GM21529 (cell line): ENCODE measurements around the gene DERL3.

ENCODE experiments used
- ATAC-seq: cut with Tn5 transposase; IDR thresholded peaks from one replicate; pipeline ENCODE4 v1.9.1; 2021; ENCODE audit not compliant: unreplicated experiment

DERL3 gene

GRCh38 chr22:23847991-23848864 lies 9.4 kb upstream of the DERL3 start:
- ATAC-seq = no peak

GRCh38 chr22:23847310-23847920 lies 8.6 kb upstream of the DERL3 start:
- no peak for ATAC-seq

GRCh38 chr22:23846081-23846469 lies 7.3 kb upstream of the DERL3 start:
- no peak for ATAC-seq

DNA sequence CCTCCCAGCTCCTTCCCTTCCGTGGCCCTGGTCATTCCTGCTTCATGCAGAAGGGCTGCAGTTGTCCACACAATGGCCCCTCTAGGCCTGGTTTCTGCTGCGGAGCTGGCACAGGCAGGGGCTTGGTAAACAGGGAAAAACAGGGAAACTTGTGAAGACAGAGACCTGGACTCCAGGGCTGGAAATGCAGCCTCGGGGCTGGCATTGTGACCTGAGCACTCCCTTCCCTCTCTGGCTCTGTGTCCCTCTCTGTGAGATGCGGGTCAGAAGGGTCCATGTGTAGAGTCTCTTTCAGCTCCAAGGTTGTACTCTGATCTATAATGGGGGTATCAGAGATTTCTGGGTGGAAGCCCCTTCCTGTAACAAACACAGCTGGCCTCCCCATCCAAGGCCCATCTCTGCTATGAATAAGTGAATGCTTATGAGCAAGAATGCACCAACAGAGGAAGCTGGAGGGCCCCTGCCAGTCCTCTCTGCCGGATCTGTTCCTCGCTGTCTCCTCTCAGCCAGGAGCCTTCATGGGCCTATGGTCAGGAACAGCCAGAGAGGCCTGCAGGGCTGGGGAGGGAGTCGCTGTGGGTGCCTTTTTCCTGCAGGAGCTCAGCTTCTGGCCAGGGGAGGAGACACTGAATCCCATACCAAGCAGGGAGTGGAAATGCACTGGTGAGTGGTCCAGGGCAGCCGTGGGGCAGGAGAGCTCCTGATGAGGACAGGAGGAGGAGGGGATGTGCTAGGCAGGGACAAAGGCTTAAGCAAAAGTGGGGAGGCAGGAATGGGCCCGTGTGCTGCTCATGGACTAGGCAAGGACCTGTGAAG lies 6.7 kb upstream of the DERL3 start:
- no peak for ATAC-seq

GRCh38 chr22:23844739-23845202 lies 6.0 kb upstream of the DERL3 start:
- ATAC-seq = peak; percentile 5

DNA sequence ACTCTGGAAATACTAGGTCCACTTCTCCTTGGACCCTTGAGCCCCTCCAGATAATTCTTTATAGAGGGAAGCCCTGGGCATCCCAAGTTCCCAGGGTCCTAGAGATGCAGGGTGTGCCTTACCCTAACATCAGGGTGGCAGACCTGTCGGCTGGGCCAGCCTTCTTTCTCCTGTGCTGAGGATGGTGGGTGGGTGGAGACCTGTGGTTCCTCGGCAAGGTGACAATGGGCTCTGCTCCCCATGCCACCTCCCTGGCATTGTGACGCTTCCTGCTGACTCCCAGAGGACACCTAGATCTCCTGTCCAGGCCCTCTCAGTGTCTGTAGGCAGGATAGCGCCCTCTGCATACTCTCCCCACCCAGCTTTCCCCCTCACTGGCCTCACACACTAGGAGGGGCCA lies 3.8 kb upstream of the DERL3 start:
- no peak for ATAC-seq

DNA sequence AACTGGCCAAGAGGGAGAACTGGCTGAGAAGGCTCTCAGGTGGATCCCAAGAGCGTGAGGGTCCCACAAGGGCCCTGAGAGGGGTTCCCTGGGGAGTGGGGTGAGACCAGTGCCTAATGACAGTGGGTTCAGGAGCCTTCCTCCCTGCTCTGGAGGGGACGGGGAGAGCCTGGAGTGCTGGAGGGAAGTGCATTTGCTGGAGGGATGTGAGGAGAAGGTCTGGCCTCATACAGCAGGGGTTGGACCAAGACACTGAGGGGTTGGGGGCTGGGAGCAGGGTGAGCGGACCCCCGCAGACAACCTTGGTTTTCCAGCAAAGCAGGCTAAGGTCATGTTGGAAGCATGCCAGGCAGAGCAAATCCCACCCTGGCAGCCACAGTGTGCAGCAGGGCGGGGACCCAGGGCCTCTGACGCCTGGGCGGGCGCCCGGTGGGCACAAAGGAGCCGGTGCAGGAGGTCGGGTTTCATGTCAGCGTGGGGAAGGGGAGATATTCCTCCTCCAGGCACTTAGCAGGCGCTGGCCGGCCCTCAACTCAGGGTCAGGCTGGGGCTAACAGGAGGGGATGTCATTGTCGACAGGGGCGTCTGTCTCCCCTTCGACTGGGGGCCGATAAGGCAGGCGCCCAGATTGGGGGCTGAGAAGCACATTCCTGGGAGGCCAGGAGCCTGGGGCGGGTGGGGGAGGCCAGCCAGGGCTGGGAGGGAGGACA lies 3.1 kb upstream of the DERL3 start:
- ATAC-seq = no peak

DNA sequence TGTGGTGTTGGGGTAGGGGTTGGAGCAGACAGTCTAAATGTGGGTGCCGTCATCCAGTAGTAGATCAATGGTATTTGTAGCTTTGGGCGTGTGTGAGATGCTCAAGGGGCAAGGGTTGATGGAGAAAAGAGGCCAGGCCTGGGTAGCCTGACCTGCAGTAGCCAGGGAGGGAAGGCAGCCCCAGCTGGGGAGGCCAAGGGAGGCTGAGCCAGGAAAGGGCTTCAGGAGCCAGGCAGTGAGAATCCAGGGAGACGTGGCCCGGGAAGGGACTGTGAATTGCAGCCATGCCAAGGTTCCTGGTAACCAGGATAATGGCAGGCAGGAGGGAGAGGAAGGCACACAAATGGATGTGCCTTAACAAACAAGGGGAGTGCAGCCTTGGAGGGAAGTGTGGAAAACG lies 2.5 kb upstream of the DERL3 start:
- ATAC-seq = no peak

GRCh38 chr22:23840026-23840425 lies 1.2 kb upstream of the DERL3 start:
- no peak for ATAC-seq

- peak; percentile 5 for ATAC-seq
Observed at GRCh38 chr22:23837911-23838680, 710 bp downstream of the DERL3 start.

- ATAC-seq = no peak
Observed at GRCh38 chr22:23837496-23837859, 1.3 kb downstream of the DERL3 start.

- ATAC-seq = no peak
Observed at GRCh38 chr22:23836692-23837495, 1.9 kb downstream of the DERL3 start.

DNA sequence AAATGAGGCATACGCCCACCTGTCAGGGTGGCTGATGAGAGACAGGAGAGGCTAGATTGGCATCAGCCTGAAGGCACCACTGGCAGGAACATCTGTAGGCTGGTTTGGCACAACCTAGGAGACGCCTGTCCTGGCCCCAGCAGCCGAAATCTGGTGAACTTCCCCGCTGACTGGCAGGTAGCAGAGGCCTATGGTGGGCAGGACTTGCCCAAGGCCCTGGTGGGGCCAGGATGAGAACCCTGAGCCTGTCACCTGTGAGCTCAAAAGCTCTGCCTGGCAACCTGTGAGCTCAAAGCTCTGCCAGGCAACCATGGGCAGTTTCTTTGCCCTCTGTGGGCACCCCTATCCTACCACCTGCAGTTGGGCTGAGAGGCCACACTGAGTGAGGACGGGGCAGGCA lies 2.5 kb downstream of the DERL3 start:
- no peak for ATAC-seq

- no peak for ATAC-seq
Observed at GRCh38 chr22:23835484-23836144, 3.2 kb downstream of the DERL3 start.

- ATAC-seq = no peak
Observed at GRCh38 chr22:23834793-23835483, 3.9 kb downstream of the DERL3 start.

DNA sequence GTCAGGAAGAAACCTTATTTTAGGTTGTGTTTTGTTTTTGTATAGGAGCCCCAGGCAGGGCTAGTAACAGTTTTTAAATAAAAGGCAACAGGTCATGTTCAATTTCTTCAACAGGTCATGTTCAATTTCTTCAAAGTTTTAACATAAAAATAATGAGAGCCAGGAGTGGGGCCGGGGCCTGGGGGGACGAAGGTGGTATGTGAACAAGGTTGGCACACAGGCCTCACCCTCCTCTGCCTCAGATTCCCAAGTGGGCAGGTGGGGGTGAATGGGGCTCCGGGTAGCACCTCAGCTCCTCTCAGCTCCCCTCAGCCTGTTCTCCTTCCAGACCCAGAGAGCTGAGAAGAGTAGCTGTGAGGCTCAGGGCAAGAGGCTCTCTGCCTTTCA lies 4.4 kb downstream of the DERL3 start:
- no peak for ATAC-seq

- ATAC-seq = no peak
Observed at GRCh38 chr22:23833911-23834317, 4.9 kb downstream of the DERL3 start.

GRCh38 chr22:23833017-23833751 lies 5.6 kb downstream of the DERL3 start:
- no peak for ATAC-seq
